ENCODE measurements around the gene FLNA. TPM values are rescaled to one million over a fixed set of nuclear protein-coding genes. Genes with fewer than 3 reads are reported as not detected.

Gene FLNA
- total RNA-seq, 3 donors from 2014 or later: 164 to 4,590 (median 513) TPM

- H3K4me3 ChIP-seq: no peak overlapping the region
- H3K4me1 ChIP-seq (ENCODE audit: low read depth): peaks cover 5% of the 10 kb centered on the region
- peak in 1 of 3 donors; percentile 46 for DNase-seq
- no peaks in the 10 kb centered on the region for H3K9me3 ChIP-seq
- no peaks in the 10 kb centered on the region for H3K36me3 ChIP-seq (ENCODE audit: low read depth)
- intact Hi-C loops (cut with DNase I, micrococcal nuclease): no loop called here
- TF ChIP-seq, protein P1, sequence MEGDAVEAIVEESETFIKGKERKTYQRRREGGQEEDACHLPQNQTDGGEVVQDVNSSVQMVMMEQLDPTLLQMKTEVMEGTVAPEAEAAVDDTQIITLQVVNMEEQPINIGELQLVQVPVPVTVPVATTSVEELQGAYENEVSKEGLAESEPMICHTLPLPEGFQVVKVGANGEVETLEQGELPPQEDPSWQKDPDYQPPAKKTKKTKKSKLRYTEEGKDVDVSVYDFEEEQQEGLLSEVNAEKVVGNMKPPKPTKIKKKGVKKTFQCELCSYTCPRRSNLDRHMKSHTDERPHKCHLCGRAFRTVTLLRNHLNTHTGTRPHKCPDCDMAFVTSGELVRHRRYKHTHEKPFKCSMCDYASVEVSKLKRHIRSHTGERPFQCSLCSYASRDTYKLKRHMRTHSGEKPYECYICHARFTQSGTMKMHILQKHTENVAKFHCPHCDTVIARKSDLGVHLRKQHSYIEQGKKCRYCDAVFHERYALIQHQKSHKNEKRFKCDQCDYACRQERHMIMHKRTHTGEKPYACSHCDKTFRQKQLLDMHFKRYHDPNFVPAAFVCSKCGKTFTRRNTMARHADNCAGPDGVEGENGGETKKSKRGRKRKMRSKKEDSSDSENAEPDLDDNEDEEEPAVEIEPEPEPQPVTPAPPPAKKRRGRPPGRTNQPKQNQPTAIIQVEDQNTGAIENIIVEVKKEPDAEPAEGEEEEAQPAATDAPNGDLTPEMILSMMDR (IDR thresholded peaks at IDR 0.05): no peak
- ATAC-seq: no peak
Measured at GRCh38 chrX:154354013-154354412, 20.4 kb downstream of the FLNA start.

- no peaks in the 10 kb centered on the region for H3K9me3 ChIP-seq
- peaks cover 5% of the 10 kb centered on the region for H3K4me1 ChIP-seq (ENCODE audit: low read depth)
- no peak overlapping the region for H3K4me3 ChIP-seq
- TF ChIP-seq, protein P1 (IDR thresholded peaks at IDR 0.05): no peak
- DNase-seq (peak in 1 of 3 donors; percentile 47), ATAC-seq (no peak)
- no peaks in the 10 kb centered on the region for H3K36me3 ChIP-seq (ENCODE audit: low read depth)
- intact Hi-C loops (cut with DNase I, micrococcal nuclease): no loop called here
Measured at GRCh38 chrX:154353172-154353843, 21.1 kb downstream of the FLNA start.

DNA sequence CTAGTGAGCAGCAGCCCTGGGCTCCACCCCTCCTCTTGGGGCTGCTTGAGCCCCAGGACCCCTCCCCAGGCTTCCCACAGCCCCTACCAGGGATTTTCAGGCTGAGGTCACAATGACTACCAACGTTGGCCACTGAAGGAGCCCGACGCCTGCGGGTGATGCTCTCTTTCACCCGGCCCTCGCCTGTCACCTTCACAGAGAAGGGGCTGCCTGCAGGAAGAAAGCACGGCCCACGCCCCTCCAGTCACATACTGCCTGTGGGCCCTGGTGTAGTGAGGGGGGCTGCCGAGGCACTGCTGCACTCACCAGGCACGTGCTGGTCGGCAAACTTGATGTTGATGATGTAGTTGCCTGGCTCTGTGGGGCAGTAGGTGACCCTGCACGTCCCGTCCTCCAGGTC lies 22.0 kb downstream of the FLNA start:
- DNase-seq (peak in 2 of 3 donors; percentile 9 to 46), ATAC-seq (no peak)
- Histone ChIP-seq H3K9me3 (no peaks in the 10 kb centered on the region), H3K4me3 (no peak overlapping the region), H3K4me1 (ENCODE audit: low read depth) (peaks cover 5% of the 10 kb centered on the region), H3K36me3 (ENCODE audit: low read depth) (no peaks in the 10 kb centered on the region)
- TF ChIP-seq, protein P1 (IDR thresholded peaks at IDR 0.05): no peak
- intact Hi-C loops (cut with DNase I, micrococcal nuclease): no loop called here

DNA sequence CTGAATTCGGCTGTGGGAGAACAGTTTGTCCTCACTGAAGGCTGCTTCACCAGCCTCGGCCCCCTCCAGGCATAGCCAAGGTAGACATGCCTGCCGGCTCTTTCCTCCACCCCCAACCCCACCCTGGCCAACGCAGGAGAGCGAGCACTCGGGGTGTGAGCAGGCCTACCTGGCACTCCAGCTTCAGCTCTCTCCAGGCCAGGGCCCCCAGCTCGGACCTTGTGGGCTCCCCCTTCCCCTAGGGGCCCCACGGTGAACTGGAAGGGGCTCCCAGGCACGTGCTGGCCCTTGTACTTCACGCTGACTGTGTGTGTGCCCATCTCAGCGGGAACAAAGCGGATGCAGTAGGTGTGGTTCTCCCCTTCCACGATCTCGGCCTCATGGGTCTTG lies 22.4 kb downstream of the FLNA start:
- ATAC-seq: no peak
- H3K4me3 ChIP-seq: no peak overlapping the region
- TF ChIP-seq, protein P1 (IDR thresholded peaks at IDR 0.05): no peak
- peaks cover 5% of the 10 kb centered on the region for H3K4me1 ChIP-seq (ENCODE audit: low read depth)
- intact Hi-C loops (cut with DNase I, micrococcal nuclease): no loop called here
- DNase-seq: peak in 2 of 3 donors; percentile 21 to 40
- no peaks in the 10 kb centered on the region for H3K36me3 ChIP-seq (ENCODE audit: low read depth)
- H3K9me3 ChIP-seq: no peaks in the 10 kb centered on the region

GRCh38 chrX:154351183-154352011 lies 23.0 kb downstream of the FLNA start:
- DNase-seq (peak; percentile 65 to 79 (median 67)), ATAC-seq (peak; percentile 79)
- no peak overlapping the region for H3K4me3 ChIP-seq
- H3K36me3 ChIP-seq (ENCODE audit: low read depth): no peaks in the 10 kb centered on the region
- TF ChIP-seq, protein P1 (IDR thresholded peaks at IDR 0.05): no peak
- intact Hi-C loops (cut with DNase I, micrococcal nuclease): no loop called here
- peaks cover 5% of the 10 kb centered on the region for H3K4me1 ChIP-seq (ENCODE audit: low read depth)
- H3K9me3 ChIP-seq: no peaks in the 10 kb centered on the region
